Metanephros (tissue), 1 donor: Measurements from ENCODE around the gene EXOSC10. TPM values are rescaled to one million over a fixed set of nuclear protein-coding genes. Genes with fewer than 3 reads are reported as not detected.

Experiments used
- total RNA-seq: library from RNA; depleted of rRNA; stranded (reverse); fragments of >200 nt; gene quantifications from one replicate; pipeline ENCODE4 v1.2.3, GENCODE V29; 2014

EXOSC10 gene
- 58.0 TPM for total RNA-seq

DNA sequence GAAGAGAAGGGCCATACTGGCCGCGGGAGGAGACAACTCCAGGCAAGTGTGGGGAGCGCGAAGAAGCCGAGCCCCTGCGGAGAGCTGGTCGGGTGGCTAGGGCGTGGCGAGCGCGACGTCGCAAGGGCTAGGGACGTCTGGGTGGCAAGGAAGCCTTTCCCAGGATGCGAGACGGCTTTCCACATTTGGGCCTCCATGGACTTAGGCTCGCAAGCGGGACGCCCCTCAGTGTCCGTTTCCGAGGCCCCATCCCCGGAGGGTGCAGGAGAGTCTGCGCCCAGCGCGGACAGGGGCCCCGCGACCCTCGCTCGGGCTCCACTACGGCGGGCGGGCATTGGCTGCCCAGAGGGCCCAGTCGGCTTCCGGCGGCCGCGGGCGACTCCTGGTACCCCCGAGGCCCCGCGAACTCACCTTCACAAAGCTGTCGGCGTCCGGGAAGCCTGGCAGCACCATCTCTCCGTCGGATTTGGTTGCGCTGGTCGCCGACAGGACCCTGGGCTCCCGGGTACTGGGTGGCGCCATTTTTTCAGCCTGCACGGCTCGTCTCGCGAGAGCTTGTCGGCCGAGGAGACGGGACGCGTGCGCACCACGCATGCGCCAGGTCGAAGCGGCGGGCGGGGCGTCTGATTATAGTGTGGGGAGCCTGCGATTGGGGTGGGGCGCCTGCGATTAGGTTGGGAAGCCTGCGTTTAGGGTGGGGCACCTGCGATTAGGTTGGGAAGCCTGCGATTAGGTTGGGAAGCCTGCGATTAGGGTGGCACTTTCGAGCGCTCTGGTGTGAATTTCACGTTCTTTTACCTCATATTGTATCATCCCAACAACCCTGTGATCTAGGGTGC lies at the start of gene EXOSC10:
EXOSC10 (minus strand) TSS at position 560 of the 839 bp plus-strand sequence; CDS start at position 522, 38 bp downstream.

DNA sequence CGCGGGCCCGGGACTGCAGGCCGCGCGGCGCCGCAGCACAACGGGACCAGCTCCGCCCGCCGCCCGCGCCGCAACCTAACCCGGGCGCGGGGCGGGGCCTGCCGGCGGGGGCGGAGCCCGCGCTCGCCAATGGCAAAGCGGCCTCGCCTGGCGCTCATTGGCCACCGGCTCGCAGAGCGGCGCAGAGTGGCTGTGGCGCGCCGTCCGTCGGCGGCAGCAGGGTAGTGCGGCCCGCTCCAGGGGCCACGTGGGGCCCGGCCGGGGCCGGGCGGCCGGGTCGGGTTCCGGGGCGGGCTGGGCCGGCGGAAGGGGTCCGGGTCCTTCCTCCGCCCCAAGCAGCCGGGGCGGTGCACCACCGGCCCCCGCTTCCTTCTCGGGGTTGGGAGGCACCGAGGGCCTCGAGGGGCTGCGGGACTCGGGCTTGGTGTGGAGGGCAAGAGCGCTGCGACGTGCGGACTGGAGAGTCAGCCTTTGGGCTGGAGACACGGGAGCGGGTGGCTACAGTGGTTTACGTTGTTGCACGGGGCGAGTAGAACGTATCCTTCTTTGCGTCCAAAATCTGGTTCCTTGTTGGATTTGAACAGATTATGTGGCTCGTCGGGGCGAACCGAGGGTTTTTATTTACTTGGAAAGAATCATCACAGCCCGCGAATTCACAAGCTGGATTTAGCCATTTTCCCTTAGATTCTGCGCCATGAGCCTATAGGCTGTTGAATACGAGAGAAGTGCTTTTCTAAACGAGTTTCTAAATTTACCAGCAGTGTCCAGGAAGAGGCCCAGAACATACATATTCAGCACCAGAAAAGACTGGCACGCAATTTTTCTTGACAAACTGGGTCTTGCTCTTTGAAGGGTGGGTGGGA lies 39.5 kb downstream of the EXOSC10 start, which contains the start of gene SRM:
SRM (minus strand) TSS at position 51 of the 863 bp plus-strand sequence. CDS start 75 bp downstream, outside the sequence.

DNA sequence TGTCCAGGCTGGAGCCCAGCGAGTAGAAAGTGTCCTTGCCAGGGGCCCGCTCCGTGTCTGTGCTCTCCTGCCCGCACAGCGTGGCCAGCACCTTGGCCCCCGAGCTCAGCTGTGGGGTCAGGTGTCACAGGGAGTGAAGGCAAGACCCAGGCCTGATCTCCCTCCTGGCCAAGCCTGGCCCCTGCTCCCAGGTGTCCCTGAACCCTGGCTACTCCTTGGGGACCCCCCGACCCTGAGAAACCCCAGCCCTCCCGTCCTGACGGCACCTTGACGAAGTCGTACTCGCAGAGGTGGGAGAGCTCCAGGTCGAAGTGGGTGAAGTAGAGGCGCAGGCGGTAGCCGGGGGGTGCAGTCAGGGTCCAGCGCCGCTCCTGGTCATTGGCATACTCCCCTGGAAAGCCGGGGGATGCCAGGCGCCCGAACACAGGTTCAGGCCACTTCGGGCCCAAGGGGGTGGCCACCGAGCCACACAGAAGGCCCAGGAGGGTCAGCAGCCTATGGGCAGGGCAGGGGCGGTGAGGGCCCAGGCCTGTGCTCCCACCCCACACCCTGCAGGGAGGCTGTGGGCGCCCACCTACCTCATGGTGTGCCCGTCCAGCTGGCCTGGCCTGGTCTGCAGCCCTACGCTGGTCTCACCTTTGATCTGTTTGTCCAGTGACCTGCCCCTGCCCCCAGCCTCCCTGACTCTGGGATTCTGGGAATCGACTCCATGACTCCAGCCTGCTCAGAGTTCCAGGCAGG lies 52.9 kb downstream of the EXOSC10 start, which contains the start of gene MASP2:
MASP2 (minus strand) TSS at position 615 of the 741 bp plus-strand sequence; CDS start at position 583, 32 bp downstream.

Other genes with a start within 250 kb of the EXOSC10 start
- gene TARDBP, start 87.2 kb downstream of the EXOSC10 start, total RNA-seq = 175 TPM
- gene MASP2, start 52.6 kb downstream of the EXOSC10 start, total RNA-seq = not detected
- 20.4 TPM for gene SRM, start 39.9 kb downstream of the EXOSC10 start, total RNA-seq
- 0.35 TPM for gene ANGPTL7, start 89.5 kb upstream of the EXOSC10 start, total RNA-seq
- gene MTOR, start 162.7 kb upstream of the EXOSC10 start, total RNA-seq = 44.6 TPM
- gene UBIAD1, start 173.3 kb upstream of the EXOSC10 start, total RNA-seq = 15.1 TPM